HepG2 (cell line): ENCODE results near the gene MGAT2. TPM values are rescaled to one million over a fixed set of nuclear protein-coding genes. Genes with fewer than 3 reads are reported as not detected.

Experiments used
- ATF4 ChIP-seq, 2 experiments: fragments of 450-650 bp in 1 of 2; sonication (generic) in 1 of 2; formaldehyde crosslinking; IDR thresholded peaks; 2 replicates each; pipeline versions ENCODE4 v1.5.0 to v1.8.0; 2020 to 2022; ENCODE audit warnings: mild to moderate bottlenecking in 1 of 2, missing genetic modification reagents in 1 of 2
- GABPB1 ChIP-seq: IDR thresholded peaks from 2 replicates; pipeline ENCODE4 v1.6.1; 2016; ENCODE audit warnings: mild to moderate bottlenecking, missing genetic modification reagents, moderate library complexity, missing compliant biosample characterization
- MAX ChIP-seq: IDR thresholded peaks from 2 replicates; pipeline ENCODE4 v1.6.1; 2012; ENCODE audit warnings: inconsistent platforms
- NFIB ChIP-seq: sonication (generic); formaldehyde crosslinking; IDR thresholded peaks from 2 replicates; pipeline ENCODE4 v1.9.0; 2021; ENCODE audit warnings: missing genetic modification reagents, mild to moderate bottlenecking, borderline replicate concordance
- ZBTB40 ChIP-seq, 2 experiments: fragments of 450-650 bp in 1 of 2; sonication (generic) in 1 of 2; formaldehyde crosslinking in 1 of 2; IDR thresholded peaks; 2 replicates each; pipeline versions ENCODE4 v1.6.1 to v1.8.0; 2016 to 2022; ENCODE audit warnings: antibody characterized with exemption in 1 of 2, mild to moderate bottlenecking in 1 of 2, missing genetic modification reagents in 1 of 2
- ZNF496 ChIP-seq: sonication (generic); formaldehyde crosslinking; IDR thresholded peaks from 2 replicates; pipeline ENCODE4 v1.8.1; 2023; ENCODE audit warnings: mild to moderate bottlenecking, moderate library complexity, missing genetic modification reagents; ENCODE audit not compliant: insufficient replicate concordance
- ZNF513 ChIP-seq: sonication (generic); formaldehyde crosslinking; conservative IDR thresholded peaks from 2 replicates; pipeline ENCODE4 v1.5.0; 2020; ENCODE audit warnings: missing genetic modification reagents
- ZNF598 ChIP-seq: sonication (generic); formaldehyde crosslinking; IDR thresholded peaks from 2 replicates; pipeline ENCODE4 v1.5.1; 2020; ENCODE audit warnings: mild to moderate bottlenecking, missing genetic modification reagents, borderline replicate concordance
- ZNF644 ChIP-seq: IDR thresholded peaks from 2 replicates; pipeline ENCODE4 v1.6.1; 2016; ENCODE audit warnings: low read depth
- polyA plus RNA-seq, 8 experiments: library from polyadenylated mRNA; depleted of rRNA in 3 of 8; stranded (reverse) in 7 of 8; unstranded in 1 of 8; fragments of >200 nt; fragmentation: Illumina TruSeq in 4 of 8; extraction: Trizol in 4 of 8; gene quantifications; 2 replicates each; pipeline versions ENCODE4 v1.2.1 to v1.2.3, GENCODE V29; 2011 to 2016; ENCODE audit warnings: low read depth in 4 of 8, missing spikeins in 1 of 8, mixed read lengths in 1 of 8; ENCODE audit not compliant: insufficient read depth in 1 of 8
- total RNA-seq, 5 experiments: library from RNA; depleted of rRNA; stranded (reverse); fragments of >200 nt; fragmentation: Illumina TruSeq; extraction: Trizol; gene quantifications; 2 replicates each; pipeline ENCODE4 v1.2.3, GENCODE V29; 2016; ENCODE audit warnings: low read depth in 1 of 5

MGAT2 gene
- total and polyA plus RNA-seq, 2 of the 13 experiments (the other 11 are each of a cell fraction or from before 2014, with no cell fraction given) = 12.9 to 51.9 TPM

GRCh38 chr14:49586673-49587460 is 33.7 kb upstream of the MGAT2 start (continued):
- TF ChIP-seq ZNF598 (CRISPR knock-in tag) (no peak), ZNF644 (no peak), ZBTB40 (IDR thresholded peaks at IDR 0.05) (no peak), ZBTB40 (CRISPR knock-in tag; IDR thresholded peaks at IDR 0.05) (no peak), ZNF513 (CRISPR knock-in tag) (no peak), NFIB (CRISPR knock-in tag) (no peak), GABPB1 (CRISPR knock-in tag) (no peak), MAX (no peak), ATF4 (CRISPR knock-in tag; IDR thresholded peaks at IDR 0.05) (no peak), ZNF496 (no peak)
